GM12801 (cell line): ENCODE measurements around the gene CGAS.

ENCODE experiments used
- CTCF ChIP-seq: IDR thresholded peaks from one replicate; pipeline ENCODE4 v1.5.1; 2011; ENCODE audit warnings: control low read depth; ENCODE audit not compliant: insufficient read length; ENCODE audit errors: extremely low read depth

The CGAS gene

DNA sequence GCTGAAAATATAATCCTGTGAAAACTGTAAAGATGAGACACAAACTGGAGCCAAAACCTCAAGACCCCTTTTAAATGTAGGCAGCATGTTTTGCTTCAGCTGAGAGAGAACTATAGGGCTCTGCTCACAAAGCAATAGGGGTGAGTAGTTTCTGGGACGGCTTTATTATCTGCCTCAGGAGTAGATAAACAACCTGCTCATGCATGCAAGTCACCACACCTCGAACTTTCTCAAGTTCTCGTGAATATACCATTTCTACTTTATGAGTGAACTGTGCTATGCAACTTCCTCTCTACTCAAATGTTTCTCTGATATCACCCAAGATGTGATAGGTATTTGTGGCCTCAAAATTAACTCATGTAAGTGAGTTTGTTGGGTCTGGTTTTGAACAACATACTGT is 74.9 kb downstream of the CGAS start:
- no peak for TF ChIP-seq CTCF

DNA sequence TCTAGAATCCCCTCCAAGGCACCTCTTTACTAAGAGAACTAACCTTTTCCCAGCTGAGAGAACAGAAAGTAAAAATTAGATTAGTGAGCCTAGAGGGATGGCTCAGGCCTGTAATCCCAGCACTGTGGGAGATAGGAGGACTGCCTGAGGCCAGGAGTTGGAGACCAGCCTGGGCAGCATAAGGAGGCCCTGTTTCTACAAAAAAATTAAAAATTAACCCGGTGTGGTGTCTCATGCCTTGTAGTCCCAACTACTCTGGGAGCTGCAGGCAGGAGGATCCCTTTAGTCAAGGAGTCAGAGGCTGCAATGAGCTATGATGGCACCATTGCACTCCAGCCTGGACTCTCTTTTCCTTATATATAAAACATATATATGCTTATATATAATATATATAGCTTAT is 76.9 kb downstream of the CGAS start:
- no peak for TF ChIP-seq CTCF
